GM23338 (cell line): ENCODE measurements around the gene PIN1. TPM values are rescaled to one million over a fixed set of nuclear protein-coding genes. Genes with fewer than 3 reads are reported as not detected.

ENCODE experiments used
- ATAC-seq: fragments of 200-7000 bp; cut with Tn5 transposase; 3 replicates; pipeline ENCODE4 v1.9.1; 2020
- DNase-seq: peaks from one replicate; pipeline ENCODE4 v3.0.0-alpha.2; 2015; ENCODE audit warnings: low spot score
- H2AFZ ChIP-seq: fragments of 200-600 bp; sonication (generic); 2 replicates; pipeline ENCODE4 v1.8.0; 2016; ENCODE audit warnings: antibody characterized with exemption, mild to moderate bottlenecking, moderate library complexity
- H3F3A ChIP-seq: fragments of 200-600 bp; sonication (generic); replicated peaks from 2 replicates; pipeline ENCODE4 v1.8.0; 2017; ENCODE audit warnings: antibody characterized with exemption, mixed run types, low read depth
- H3K27ac ChIP-seq: fragments of 200-600 bp; sonication (generic); 2 replicates; pipeline ENCODE4 v1.6.1; 2016; ENCODE audit warnings: low read depth
- H3K27me3 ChIP-seq: fragments of 200-600 bp; sonication (generic); 2 replicates; pipeline ENCODE4 v1.8.0; 2016; ENCODE audit warnings: mild to moderate bottlenecking, mixed run types, moderate library complexity; ENCODE audit not compliant: insufficient read depth
- H3K36me3 ChIP-seq: fragments of 200-600 bp; sonication (generic); 2 replicates; pipeline ENCODE4 v1.8.0; 2016; ENCODE audit warnings: mild to moderate bottlenecking; ENCODE audit not compliant: insufficient read depth
- H3K4me1 ChIP-seq: fragments of 200-600 bp; sonication (generic); 2 replicates; pipeline ENCODE4 v1.8.0; 2016; ENCODE audit warnings: mild to moderate bottlenecking, moderate library complexity; ENCODE audit not compliant: insufficient read depth
- H3K4me2 ChIP-seq: fragments of 200-600 bp; sonication (generic); 2 replicates; pipeline ENCODE4 v1.7.1; 2017; ENCODE audit warnings: mixed run types
- H3K4me3 ChIP-seq: fragments of 200-600 bp; sonication (generic); 2 replicates; pipeline ENCODE4 v1.6.1; 2016; ENCODE audit warnings: mixed run types
- H3K79me2 ChIP-seq: fragments of 200-600 bp; sonication (generic); replicated peaks from 2 replicates; pipeline ENCODE4 v1.8.0; 2017; ENCODE audit warnings: mild to moderate bottlenecking; ENCODE audit not compliant: insufficient read depth
- H3K9me2 ChIP-seq: fragments of 200-600 bp; sonication (generic); 2 replicates; pipeline ENCODE4 v1.8.0; 2017; ENCODE audit not compliant: insufficient read depth
- H4K20me1 ChIP-seq: fragments of 200-600 bp; sonication (generic); replicated peaks from 2 replicates; pipeline ENCODE4 v1.8.0; 2017; ENCODE audit warnings: mild to moderate bottlenecking; ENCODE audit not compliant: insufficient read depth
- H3K27ac Mint-ChIP-seq: 2 replicates; pipeline ENCODE4 v1.8.0; 2020; ENCODE audit warnings: inconsistent platforms, mild to moderate bottlenecking, moderate library complexity, mixed read lengths
- H3K27me3 Mint-ChIP-seq: 3 replicates; pipeline ENCODE4 v1.8.0; 2022; ENCODE audit warnings: low read depth, mild to moderate bottlenecking, moderate library complexity, mixed read lengths, inconsistent platforms; ENCODE audit not compliant: insufficient read depth, poor library complexity
- H3K36me3 Mint-ChIP-seq: 3 replicates; pipeline ENCODE4 v1.8.0; 2021; ENCODE audit warnings: low read depth, mild to moderate bottlenecking, inconsistent platforms, moderate library complexity, mixed read lengths
- H3K4me1 Mint-ChIP-seq: 3 replicates; pipeline ENCODE4 v1.8.0; 2020; ENCODE audit warnings: mild to moderate bottlenecking, inconsistent platforms, mixed read lengths
- H3K4me3 Mint-ChIP-seq: 3 replicates; pipeline ENCODE4 v1.8.0; 2021; ENCODE audit warnings: moderate library complexity, mild to moderate bottlenecking, inconsistent platforms, mixed read lengths
- H3K9me3 Mint-ChIP-seq: 3 replicates; pipeline ENCODE4 v1.8.0; 2020; ENCODE audit warnings: moderate library complexity, mild to moderate bottlenecking, inconsistent platforms, mixed read lengths
- CTCF ChIP-seq, 2 experiments: fragments of 200-600 bp in 1 of 2; sonication (generic) in 1 of 2; conservative IDR thresholded peaks; 2 replicates each; pipeline versions ENCODE4 v1.5.1 to v1.6.1; 2016 to 2017; ENCODE audit warnings: antibody characterized with exemption in 2 of 2, low read depth in 2 of 2, mild to moderate bottlenecking in 2 of 2, moderate library complexity in 1 of 2
- EZH2phosphoT487 ChIP-seq: fragments of 200-600 bp; sonication (generic); IDR thresholded peaks from one replicate; pipeline ENCODE4 v1.8.1; 2018; ENCODE audit warnings: antibody characterized with exemption; ENCODE audit not compliant: unreplicated experiment
- JUNB ChIP-seq: IDR thresholded peaks from one replicate; pipeline ENCODE4 v1.6.1; 2016; ENCODE audit warnings: antibody characterized with exemption; ENCODE audit not compliant: unreplicated experiment
- ZNF114 ChIP-seq: fragments of 250-450 bp; sonication (Bioruptor Pico); IDR thresholded peaks from 2 replicates; pipeline ENCODE4 v1.5.0; 2020; ENCODE audit warnings: mild to moderate bottlenecking, moderate library complexity
- ZNF462 ChIP-seq: fragments of 250-450 bp; sonication (Bioruptor Pico); IDR thresholded peaks from 2 replicates; pipeline ENCODE4 v1.5.0; 2020; ENCODE audit warnings: mild to moderate bottlenecking, moderate library complexity
- polyA plus RNA-seq: library from polyadenylated mRNA; unstranded; fragments of >200 nt; fragmentation: Nextera tagmentation; extraction: Ambion mirVana; gene quantifications from 2 replicates; pipeline ENCODE4 v1.2.1, GENCODE V29; 2016
- total RNA-seq: library from RNA; depleted of rRNA; stranded (reverse); fragments of >200 nt; shearing (Covaris generic); gene quantifications from 2 replicates; pipeline ENCODE4 v1.2.3, GENCODE V29; 2014
- TF ChIP-seq, protein P1 (sequence below): IDR thresholded peaks from one replicate; pipeline ENCODE4 v1.6.1; 2018; ENCODE audit warnings: antibody characterized with exemption; ENCODE audit not compliant: unreplicated experiment

PIN1 gene
- total and polyA plus RNA-seq, 2 experiments from 2014 or later: 127 TPM

DNA sequence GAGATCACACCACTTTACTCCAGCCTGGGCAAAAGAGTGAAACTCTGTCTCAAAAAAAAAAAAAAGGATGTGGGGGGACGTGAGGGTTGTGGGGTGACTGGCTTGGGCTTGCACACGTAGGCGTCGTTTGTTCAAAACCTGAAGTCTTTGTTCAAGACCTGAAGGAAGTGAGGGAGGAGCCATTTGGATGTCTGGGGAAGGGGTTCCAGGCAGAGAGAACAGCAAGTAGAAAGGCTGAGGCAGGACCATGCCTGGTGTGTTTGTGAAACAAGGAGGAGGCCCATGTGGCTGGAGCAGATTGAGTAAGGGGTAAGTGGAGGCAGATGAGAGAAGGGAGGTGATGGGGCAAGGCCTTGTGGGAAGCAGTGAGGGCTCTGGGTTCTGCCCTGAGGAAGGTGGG, 27.8 kb downstream of the PIN1 start:
- Histone ChIP-seq H3K79me2 (no peaks in the 10 kb centered on the region; the same call in 1 of the 2 replicates), H3K4me3 (no peak overlapping the region), H3K9me2 (no peaks in the 10 kb centered on the region), H3K4me2 (no peak overlapping the region), H3K36me3 (no peaks in the 10 kb centered on the region), H3F3A (0 out of 2 replicates have a peak, but pooled peaks cover 6% of the 10 kb centered on the region), H3K27me3 (no peaks in the 10 kb centered on the region), H3K27ac (no peak overlapping the region), H2AFZ (no peak overlapping the region), H3K4me1 (peaks cover 11% of the 10 kb centered on the region; the same call in 1 of the 2 replicates), H4K20me1 (peaks cover 9% of the 10 kb centered on the region; the same call in 1 of the 2 replicates)
- H3K27me3 Mint-ChIP-seq: peaks cover 16% of the 10 kb centered on the region
- ATAC-seq (no peak), DNase-seq (no peak)
- H3K36me3 Mint-ChIP-seq: peaks cover 13% of the 10 kb centered on the region; the same call in 1 of the 3 replicates
- no peak overlapping the region for H3K4me3 Mint-ChIP-seq
- no peak for TF ChIP-seq EZH2phosphoT487
- no peak for TF ChIP-seq CTCF (conservative IDR thresholded peaks at IDR 0.05; ENCODE audit: low read depth in 2 of 2)
- no peak for TF ChIP-seq ZNF114 (CRISPR knock-in tag)
- TF ChIP-seq, protein P1, sequence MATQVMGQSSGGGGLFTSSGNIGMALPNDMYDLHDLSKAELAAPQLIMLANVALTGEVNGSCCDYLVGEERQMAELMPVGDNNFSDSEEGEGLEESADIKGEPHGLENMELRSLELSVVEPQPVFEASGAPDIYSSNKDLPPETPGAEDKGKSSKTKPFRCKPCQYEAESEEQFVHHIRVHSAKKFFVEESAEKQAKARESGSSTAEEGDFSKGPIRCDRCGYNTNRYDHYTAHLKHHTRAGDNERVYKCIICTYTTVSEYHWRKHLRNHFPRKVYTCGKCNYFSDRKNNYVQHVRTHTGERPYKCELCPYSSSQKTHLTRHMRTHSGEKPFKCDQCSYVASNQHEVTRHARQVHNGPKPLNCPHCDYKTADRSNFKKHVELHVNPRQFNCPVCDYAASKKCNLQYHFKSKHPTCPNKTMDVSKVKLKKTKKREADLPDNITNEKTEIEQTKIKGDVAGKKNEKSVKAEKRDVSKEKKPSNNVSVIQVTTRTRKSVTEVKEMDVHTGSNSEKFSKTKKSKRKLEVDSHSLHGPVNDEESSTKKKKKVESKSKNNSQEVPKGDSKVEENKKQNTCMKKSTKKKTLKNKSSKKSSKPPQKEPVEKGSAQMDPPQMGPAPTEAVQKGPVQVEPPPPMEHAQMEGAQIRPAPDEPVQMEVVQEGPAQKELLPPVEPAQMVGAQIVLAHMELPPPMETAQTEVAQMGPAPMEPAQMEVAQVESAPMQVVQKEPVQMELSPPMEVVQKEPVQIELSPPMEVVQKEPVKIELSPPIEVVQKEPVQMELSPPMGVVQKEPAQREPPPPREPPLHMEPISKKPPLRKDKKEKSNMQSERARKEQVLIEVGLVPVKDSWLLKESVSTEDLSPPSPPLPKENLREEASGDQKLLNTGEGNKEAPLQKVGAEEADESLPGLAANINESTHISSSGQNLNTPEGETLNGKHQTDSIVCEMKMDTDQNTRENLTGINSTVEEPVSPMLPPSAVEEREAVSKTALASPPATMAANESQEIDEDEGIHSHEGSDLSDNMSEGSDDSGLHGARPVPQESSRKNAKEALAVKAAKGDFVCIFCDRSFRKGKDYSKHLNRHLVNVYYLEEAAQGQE: no peak
- TF ChIP-seq JUNB: no peak
- no peak for TF ChIP-seq ZNF462 (CRISPR knock-in tag)
- no peaks in the 10 kb centered on the region for H3K9me3 Mint-ChIP-seq
- H3K27ac Mint-ChIP-seq: no peak overlapping the region
- H3K4me1 Mint-ChIP-seq: peaks cover 5% of the 10 kb centered on the region; the same call in 2 of the 3 replicates
